ENCODE measurements around the gene SLC10A4.

SLC10A4 gene

DNA sequence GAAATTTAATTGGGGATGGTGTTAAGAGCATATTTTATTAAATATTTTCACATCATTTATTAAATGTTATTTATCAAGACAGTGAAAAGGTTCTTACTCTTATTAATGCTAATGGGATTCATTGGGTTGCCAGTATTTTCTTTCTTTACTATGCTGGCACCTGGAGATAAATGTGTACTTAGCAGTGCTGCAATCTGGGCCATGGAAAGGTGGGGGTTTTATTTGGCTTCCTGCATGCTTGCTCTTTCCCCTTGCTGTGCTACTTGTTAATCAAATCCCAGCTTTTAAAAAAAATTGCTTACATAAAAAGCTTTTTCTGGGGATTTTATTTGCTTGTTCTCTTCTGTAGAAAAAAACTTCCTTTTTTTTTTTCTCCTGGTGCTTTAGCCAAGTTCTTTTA lies 55.2 kb downstream of the SLC10A4 start:
- CTCF ChIA-PET = interaction anchor here (1.0 to 1.6 kb wide), 3 partner anchors 12 to 389 kb away, joined by 3 read pairs; no protein-coding TSS in a partner anchor

More for the DNA sequence above, 55.2 kb downstream of the SLC10A4 start:
- no peak for DNase-seq (ENCODE audit: extremely low spot score)
- POLR2A ChIA-PET = no interaction called here
- no peak for TF ChIP-seq CTCF (IDR thresholded peaks at IDR 0.05; ENCODE audit: control extremely low read depth, extremely low read depth, low read depth, missing control alignments)

Data from GM10248 (cell line).